Measurements from ENCODE around the gene PTH2. TPM values are rescaled to one million over a fixed set of nuclear protein-coding genes. Genes with fewer than 3 reads are reported as not detected.

Gene PTH2
- total RNA-seq, 6 experiments from 2014 or later: not detected

GRCh38 chr19:49414256-49414655, 9.0 kb downstream of the PTH2 start:
- Mint-ChIP-seq H3K36me3 (ENCODE audit: low read depth) (no peaks in the 10 kb centered on the region), H3K27ac (no peak overlapping the region), H3K9me3 (no peaks in the 10 kb centered on the region), H3K27me3 (ENCODE audit: insufficient read depth) (peaks cover 48% of the 10 kb centered on the region), H3K4me3 (no peak overlapping the region), H3K4me1 (ENCODE audit: low read depth) (no peaks in the 10 kb centered on the region)
- TF ChIP-seq CTCF (IDR thresholded peaks at IDR 0.05): no peak
- no peak for DNase-seq

GRCh38 chr19:49413348-49413747, 9.9 kb downstream of the PTH2 start:
- no peak for TF ChIP-seq CTCF (IDR thresholded peaks at IDR 0.05)
- Mint-ChIP-seq H3K27me3 (ENCODE audit: insufficient read depth) (peaks cover 43% of the 10 kb centered on the region), H3K4me1 (ENCODE audit: low read depth) (0 out of 2 replicates have a peak, but pooled peaks cover 5% of the 10 kb centered on the region), H3K4me3 (no peak overlapping the region), H3K9me3 (no peaks in the 10 kb centered on the region), H3K27ac (no peak overlapping the region), H3K36me3 (ENCODE audit: low read depth) (no peaks in the 10 kb centered on the region)
- no peak for DNase-seq

- H3K4me1 Mint-ChIP-seq (ENCODE audit: low read depth): 0 out of 2 replicates have a peak, but pooled peaks cover 5% of the 10 kb centered on the region
- no peak for DNase-seq
- no peak overlapping the region for H3K4me3 Mint-ChIP-seq
- H3K9me3 Mint-ChIP-seq: no peaks in the 10 kb centered on the region
- no peak for TF ChIP-seq CTCF (IDR thresholded peaks at IDR 0.05)
- no peaks in the 10 kb centered on the region for H3K36me3 Mint-ChIP-seq (ENCODE audit: low read depth)
- H3K27ac Mint-ChIP-seq: no peak overlapping the region
- H3K27me3 Mint-ChIP-seq (ENCODE audit: insufficient read depth): peaks cover 39% of the 10 kb centered on the region
Measured at GRCh38 chr19:49411681-49412326, 11.4 kb downstream of the PTH2 start.

- Mint-ChIP-seq H3K27me3 (ENCODE audit: insufficient read depth) (peaks cover 37% of the 10 kb centered on the region), H3K27ac (no peak overlapping the region), H3K9me3 (no peaks in the 10 kb centered on the region), H3K36me3 (ENCODE audit: low read depth) (no peaks in the 10 kb centered on the region), H3K4me1 (ENCODE audit: low read depth) (0 out of 2 replicates have a peak, but pooled peaks cover 5% of the 10 kb centered on the region), H3K4me3 (no peak overlapping the region)
- no peak for DNase-seq
- TF ChIP-seq CTCF (IDR thresholded peaks at IDR 0.05): no peak
Measured at GRCh38 chr19:49409441-49410029, 13.7 kb downstream of the PTH2 start.

- DNase-seq: no peak
Measured at GRCh38 chr19:49408816-49409440, 14.3 kb downstream of the PTH2 start.

More at GRCh38 chr19:49408816-49409440, 14.3 kb downstream of the PTH2 start:
- H3K4me3 Mint-ChIP-seq: no peak overlapping the region
- 0 out of 2 replicates have a peak, but pooled peaks cover 5% of the 10 kb centered on the region for H3K4me1 Mint-ChIP-seq (ENCODE audit: low read depth)
- no peaks in the 10 kb centered on the region for H3K36me3 Mint-ChIP-seq (ENCODE audit: low read depth)
- no peak overlapping the region for H3K27ac Mint-ChIP-seq
- H3K9me3 Mint-ChIP-seq: no peaks in the 10 kb centered on the region
- peaks cover 38% of the 10 kb centered on the region for H3K27me3 Mint-ChIP-seq (ENCODE audit: insufficient read depth)
- no peak for TF ChIP-seq CTCF (IDR thresholded peaks at IDR 0.05)
